ENCODE results near the gene SYNGR3. TPM values are rescaled to one million over a fixed set of nuclear protein-coding genes. Genes with fewer than 3 reads are reported as not detected.

Gene SYNGR3
- total and polyA plus RNA-seq, 2 of the 13 experiments (the other 11 are each of a cell fraction or from before 2014, with no cell fraction given): 0.97 to 5.7 TPM

GRCh38 chr16:2003827-2004641 is 14.3 kb downstream of the SYNGR3 start (continued):
- TF ChIP-seq, protein P1, sequence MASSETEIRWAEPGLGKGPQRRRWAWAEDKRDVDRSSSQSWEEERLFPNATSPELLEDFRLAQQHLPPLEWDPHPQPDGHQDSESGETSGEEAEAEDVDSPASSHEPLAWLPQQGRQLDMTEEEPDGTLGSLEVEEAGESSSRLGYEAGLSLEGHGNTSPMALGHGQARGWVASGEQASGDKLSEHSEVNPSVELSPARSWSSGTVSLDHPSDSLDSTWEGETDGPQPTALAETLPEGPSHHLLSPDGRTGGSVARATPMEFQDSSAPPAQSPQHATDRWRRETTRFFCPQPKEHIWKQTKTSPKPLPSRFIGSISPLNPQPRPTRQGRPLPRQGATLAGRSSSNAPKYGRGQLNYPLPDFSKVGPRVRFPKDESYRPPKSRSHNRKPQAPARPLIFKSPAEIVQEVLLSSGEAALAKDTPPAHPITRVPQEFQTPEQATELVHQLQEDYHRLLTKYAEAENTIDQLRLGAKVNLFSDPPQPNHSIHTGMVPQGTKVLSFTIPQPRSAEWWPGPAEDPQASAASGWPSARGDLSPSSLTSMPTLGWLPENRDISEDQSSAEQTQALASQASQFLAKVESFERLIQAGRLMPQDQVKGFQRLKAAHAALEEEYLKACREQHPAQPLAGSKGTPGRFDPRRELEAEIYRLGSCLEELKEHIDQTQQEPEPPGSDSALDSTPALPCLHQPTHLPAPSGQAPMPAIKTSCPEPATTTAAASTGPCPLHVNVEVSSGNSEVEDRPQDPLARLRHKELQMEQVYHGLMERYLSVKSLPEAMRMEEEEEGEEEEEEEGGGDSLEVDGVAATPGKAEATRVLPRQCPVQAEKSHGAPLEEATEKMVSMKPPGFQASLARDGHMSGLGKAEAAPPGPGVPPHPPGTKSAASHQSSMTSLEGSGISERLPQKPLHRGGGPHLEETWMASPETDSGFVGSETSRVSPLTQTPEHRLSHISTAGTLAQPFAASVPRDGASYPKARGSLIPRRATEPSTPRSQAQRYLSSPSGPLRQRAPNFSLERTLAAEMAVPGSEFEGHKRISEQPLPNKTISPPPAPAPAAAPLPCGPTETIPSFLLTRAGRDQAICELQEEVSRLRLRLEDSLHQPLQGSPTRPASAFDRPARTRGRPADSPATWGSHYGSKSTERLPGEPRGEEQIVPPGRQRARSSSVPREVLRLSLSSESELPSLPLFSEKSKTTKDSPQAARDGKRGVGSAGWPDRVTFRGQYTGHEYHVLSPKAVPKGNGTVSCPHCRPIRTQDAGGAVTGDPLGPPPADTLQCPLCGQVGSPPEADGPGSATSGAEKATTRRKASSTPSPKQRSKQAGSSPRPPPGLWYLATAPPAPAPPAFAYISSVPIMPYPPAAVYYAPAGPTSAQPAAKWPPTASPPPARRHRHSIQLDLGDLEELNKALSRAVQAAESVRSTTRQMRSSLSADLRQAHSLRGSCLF (CRISPR knock-in tag; IDR thresholded peaks at IDR 0.05; ENCODE audit: borderline replicate concordance): no peak
- TF ChIP-seq, protein P2, sequence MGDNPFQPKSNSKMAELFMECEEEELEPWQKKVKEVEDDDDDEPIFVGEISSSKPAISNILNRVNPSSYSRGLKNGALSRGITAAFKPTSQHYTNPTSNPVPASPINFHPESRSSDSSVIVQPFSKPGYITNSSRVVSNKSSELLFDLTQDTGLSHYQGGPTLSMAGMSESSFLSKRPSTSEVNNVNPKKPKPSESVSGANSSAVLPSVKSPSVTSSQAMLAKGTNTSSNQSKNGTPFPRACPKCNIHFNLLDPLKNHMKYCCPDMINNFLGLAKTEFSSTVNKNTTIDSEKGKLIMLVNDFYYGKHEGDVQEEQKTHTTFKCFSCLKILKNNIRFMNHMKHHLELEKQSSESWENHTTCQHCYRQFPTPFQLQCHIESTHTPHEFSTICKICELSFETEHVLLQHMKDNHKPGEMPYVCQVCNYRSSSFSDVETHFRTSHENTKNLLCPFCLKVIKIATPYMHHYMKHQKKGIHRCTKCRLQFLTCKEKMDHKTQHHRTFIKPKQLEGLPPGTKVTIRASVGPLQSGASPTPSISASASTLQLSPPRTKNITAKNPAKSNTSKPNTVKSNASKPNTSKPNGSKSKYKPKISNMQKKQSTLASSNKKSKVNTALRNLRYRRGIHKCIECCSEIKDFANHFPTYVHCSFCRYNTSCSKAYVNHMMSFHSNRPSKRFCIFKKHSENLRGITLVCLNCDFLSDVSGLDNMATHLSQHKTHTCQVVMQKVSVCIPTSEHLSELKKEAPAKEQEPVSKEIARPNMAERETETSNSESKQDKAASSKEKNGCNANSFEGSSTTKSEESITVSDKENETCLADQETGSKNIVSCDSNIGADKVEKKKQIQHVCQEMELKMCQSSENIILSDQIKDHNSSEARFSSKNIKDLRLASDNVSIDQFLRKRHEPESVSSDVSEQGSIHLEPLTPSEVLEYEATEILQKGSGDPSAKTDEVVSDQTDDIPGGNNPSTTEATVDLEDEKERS (CRISPR knock-in tag; IDR thresholded peaks at IDR 0.05): 0 out of 2 replicates have a peak, but pooled peaks have one; percentile 59
- no peak for TF ChIP-seq ZNF207 (IDR thresholded peaks at IDR 0.05; ENCODE audit: borderline replicate concordance)
- TF ChIP-seq NCOA2 (CRISPR knock-in tag; IDR thresholded peaks at IDR 0.05): no peak
- TF ChIP-seq, protein P3, sequence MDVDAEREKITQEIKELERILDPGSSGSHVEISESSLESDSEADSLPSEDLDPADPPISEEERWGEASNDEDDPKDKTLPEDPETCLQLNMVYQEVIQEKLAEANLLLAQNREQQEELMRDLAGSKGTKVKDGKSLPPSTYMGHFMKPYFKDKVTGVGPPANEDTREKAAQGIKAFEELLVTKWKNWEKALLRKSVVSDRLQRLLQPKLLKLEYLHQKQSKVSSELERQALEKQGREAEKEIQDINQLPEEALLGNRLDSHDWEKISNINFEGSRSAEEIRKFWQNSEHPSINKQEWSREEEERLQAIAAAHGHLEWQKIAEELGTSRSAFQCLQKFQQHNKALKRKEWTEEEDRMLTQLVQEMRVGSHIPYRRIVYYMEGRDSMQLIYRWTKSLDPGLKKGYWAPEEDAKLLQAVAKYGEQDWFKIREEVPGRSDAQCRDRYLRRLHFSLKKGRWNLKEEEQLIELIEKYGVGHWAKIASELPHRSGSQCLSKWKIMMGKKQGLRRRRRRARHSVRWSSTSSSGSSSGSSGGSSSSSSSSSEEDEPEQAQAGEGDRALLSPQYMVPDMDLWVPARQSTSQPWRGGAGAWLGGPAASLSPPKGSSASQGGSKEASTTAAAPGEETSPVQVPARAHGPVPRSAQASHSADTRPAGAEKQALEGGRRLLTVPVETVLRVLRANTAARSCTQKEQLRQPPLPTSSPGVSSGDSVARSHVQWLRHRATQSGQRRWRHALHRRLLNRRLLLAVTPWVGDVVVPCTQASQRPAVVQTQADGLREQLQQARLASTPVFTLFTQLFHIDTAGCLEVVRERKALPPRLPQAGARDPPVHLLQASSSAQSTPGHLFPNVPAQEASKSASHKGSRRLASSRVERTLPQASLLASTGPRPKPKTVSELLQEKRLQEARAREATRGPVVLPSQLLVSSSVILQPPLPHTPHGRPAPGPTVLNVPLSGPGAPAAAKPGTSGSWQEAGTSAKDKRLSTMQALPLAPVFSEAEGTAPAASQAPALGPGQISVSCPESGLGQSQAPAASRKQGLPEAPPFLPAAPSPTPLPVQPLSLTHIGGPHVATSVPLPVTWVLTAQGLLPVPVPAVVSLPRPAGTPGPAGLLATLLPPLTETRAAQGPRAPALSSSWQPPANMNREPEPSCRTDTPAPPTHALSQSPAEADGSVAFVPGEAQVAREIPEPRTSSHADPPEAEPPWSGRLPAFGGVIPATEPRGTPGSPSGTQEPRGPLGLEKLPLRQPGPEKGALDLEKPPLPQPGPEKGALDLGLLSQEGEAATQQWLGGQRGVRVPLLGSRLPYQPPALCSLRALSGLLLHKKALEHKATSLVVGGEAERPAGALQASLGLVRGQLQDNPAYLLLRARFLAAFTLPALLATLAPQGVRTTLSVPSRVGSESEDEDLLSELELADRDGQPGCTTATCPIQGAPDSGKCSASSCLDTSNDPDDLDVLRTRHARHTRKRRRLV (CRISPR knock-in tag; IDR thresholded peaks at IDR 0.05): no peak
- no peak for TF ChIP-seq SMAD3 (CRISPR knock-in tag; IDR thresholded peaks at IDR 0.05)
- TF ChIP-seq RFX3 (CRISPR knock-in tag; IDR thresholded peaks at IDR 0.05): no peak
- peak; percentile 65; the same call in 1 of the 2 replicates for TF ChIP-seq ZNF800 (CRISPR knock-in tag; IDR thresholded peaks at IDR 0.05)
- TF ChIP-seq MEIS1 (CRISPR knock-in tag; IDR thresholded peaks at IDR 0.05; ENCODE audit: borderline replicate concordance): no peak; the same call in 1 of the 2 replicates
- TF ChIP-seq TBX2 (CRISPR knock-in tag; IDR thresholded peaks at IDR 0.05; ENCODE audit: borderline replicate concordance): peak; percentile 46; the same call in 1 of the 2 replicates
- no peak for TF ChIP-seq GABPA (IDR thresholded peaks at IDR 0.05; ENCODE audit: low read depth, low read length)
- peak; percentile 55; the same call in 1 of the 2 replicates for TF ChIP-seq GABPA (CRISPR knock-in tag; IDR thresholded peaks at IDR 0.05; ENCODE audit: low read depth)
- TF ChIP-seq ARNT (IDR thresholded peaks at IDR 0.05): no peak
- TF ChIP-seq NCOR1 (IDR thresholded peaks at IDR 0.05; ENCODE audit: borderline replicate concordance, low read length): no peak

All from HepG2 (cell line).